Thyroid gland (tissue), 4 donors: ENCODE results near the gene MRRF. TPM values are rescaled to one million over a fixed set of nuclear protein-coding genes. Genes with fewer than 3 reads are reported as not detected.
"Not testable (repeated sequence)": the region's sequence is repeated elsewhere in the genome, so short reads cannot be mapped to it uniquely, and the experiment has no call there.

Experiments used
- DNase-seq, 2 donors: peaks; one replicate each; pipeline ENCODE4 v3.0.0-alpha.2; 2019
- H3K27ac ChIP-seq, 3 donors: fragments of 200-600 bp; sonication (generic); 1 replicate in 2 of 3; 2 replicates in 1 of 3; pipeline ENCODE4 v1.5.1; 2016 to 2019; ENCODE audit warnings: mild to moderate bottlenecking in 1 of 3, moderate library complexity in 1 of 3
- H3K27me3 ChIP-seq: fragments of 200-600 bp; sonication (generic); one replicate; pipeline ENCODE4 v1.5.1; 2019
- H3K36me3 ChIP-seq, 2 donors: fragments of 200-600 bp; sonication (generic); one replicate each; pipeline ENCODE4 v1.5.1; 2016 to 2019
- H3K4me1 ChIP-seq, 2 donors: fragments of 200-600 bp; sonication (generic); one replicate each; pipeline ENCODE4 v1.5.1; 2017 to 2019
- H3K4me3 ChIP-seq, 3 donors: fragments of 200-600 bp; sonication (generic); replicated peaks in 1 of 3; 1 replicate in 2 of 3; 2 replicates in 1 of 3; pipeline ENCODE4 v1.5.1; 2016; ENCODE audit warnings: mild to moderate bottlenecking in 1 of 3
- H3K9me3 ChIP-seq: fragments of 200-600 bp; sonication (generic); one replicate; pipeline ENCODE4 v1.5.1; 2017
- CTCF ChIP-seq, 6 experiments: fragments of 200-600 bp in 3 of 6; fragments of 450-650 bp in 3 of 6; sonication (generic) in 3 of 6; IDR thresholded peaks; one replicate each; pipeline ENCODE4 v1.5.1; 2016 to 2019; ENCODE audit warnings: antibody characterized with exemption in 6 of 6, mild to moderate bottlenecking in 2 of 6, inconsistent platforms in 1 of 6, moderate library complexity in 1 of 6
- POLR2A ChIP-seq, 2 donors: fragments of 450-650 bp; IDR thresholded peaks; one replicate each; pipeline ENCODE4 v1.6.1; 2017; ENCODE audit warnings: antibody characterized with exemption in 2 of 2, mild to moderate bottlenecking in 2 of 2, moderate library complexity in 1 of 2
- whole genome bisulfite sequencing, 2 donors: methylation state at CpG; one replicate each; pipeline ENCODE4 v1.1.5; 2017; 5-methylcytosine and 5-hydroxymethylcytosine counted together
- intact Hi-C: fragments of 100-400 bp; cut with DNase I; formaldehyde crosslinking; loops from one replicate; pipeline ENCODE4 v1.15.1; 2023
- total RNA-seq, 4 donors: library from RNA; depleted of rRNA; stranded (reverse); fragments of >200 nt; gene quantifications; one replicate each; pipeline ENCODE4 v1.2.3, GENCODE V29; 2016

The MRRF gene
- total RNA-seq, 4 donors from 2014 or later: 40.9 to 56.0 (median 52.0) TPM

- Histone ChIP-seq H3K4me3 (no peak overlapping the region), H3K27me3 (no peaks in the 10 kb centered on the region), H3K4me1 (no peaks in the 10 kb centered on the region), H3K36me3 (no peaks in the 10 kb centered on the region), H3K27ac (no peak overlapping the region), H3K9me3 (no peaks in the 10 kb centered on the region)
- TF ChIP-seq POLR2A (IDR thresholded peaks at IDR 0.05) (no peak), CTCF (IDR thresholded peaks at IDR 0.05) (peak in 1 of 6 experiments; percentile 6)
- intact Hi-C loops: no loop called here
- 26 to 40% methylated on average over 2 of the region's 2 CpGs for WGBS, 2 donors
- no peak for DNase-seq
These were observed 91.9 kb downstream of the MRRF start for GRCh38 chr9:122356627-122357026.

GRCh38 chr9:122360891-122361290 is 96.2 kb downstream of the MRRF start:
- Histone ChIP-seq H3K9me3 (no peaks in the 10 kb centered on the region), H3K4me1 (peaks cover 0 to 4% of the 10 kb centered on the region in 2 donors), H3K4me3 (no peak overlapping the region), H3K27me3 (no peaks in the 10 kb centered on the region), H3K36me3 (no peaks in the 10 kb centered on the region), H3K27ac (no peak overlapping the region)
- intact Hi-C loops: no loop called here
- DNase-seq: no peak
- WGBS, 2 donors: 86 to 88% methylated on average over 8 of the region's 8 CpGs
- TF ChIP-seq POLR2A (IDR thresholded peaks at IDR 0.05): no peak
- no peak for TF ChIP-seq CTCF (IDR thresholded peaks at IDR 0.05)

GRCh38 chr9:122363131-122363530 is 98.4 kb downstream of the MRRF start:
- H3K36me3 ChIP-seq, H3K9me3 ChIP-seq, DNase-seq, H3K27me3 ChIP-seq, H3K4me3 ChIP-seq, H3K4me1 ChIP-seq, H3K27ac ChIP-seq, intact Hi-C loops: not testable (repeated sequence)
- 90 to 96% methylated on average over 12 of the region's 12 CpGs for WGBS, 2 donors

- no peak overlapping the region for H3K27ac ChIP-seq
- H3K4me3 ChIP-seq: no peak overlapping the region
- intact Hi-C loops: no loop called here
- peaks cover 0 to 8% of the 10 kb centered on the region in 2 donors for H3K4me1 ChIP-seq
- H3K36me3 ChIP-seq: no peaks in the 10 kb centered on the region
- no peak for TF ChIP-seq CTCF (IDR thresholded peaks at IDR 0.05)
- WGBS, 2 donors: 89 to 90% methylated on average over 10 of the region's 10 CpGs
- no peaks in the 10 kb centered on the region for H3K9me3 ChIP-seq
- no peaks in the 10 kb centered on the region for H3K27me3 ChIP-seq
- DNase-seq: no peak
These were observed 99.6 kb downstream of the MRRF start for GRCh38 chr9:122364117-122364782.

- no peaks in the 10 kb centered on the region for H3K9me3 ChIP-seq
- no peaks in the 10 kb centered on the region for H3K27me3 ChIP-seq
- H3K4me1 ChIP-seq: peaks cover 0 to 8% of the 10 kb centered on the region in 2 donors
- TF ChIP-seq POLR2A (IDR thresholded peaks at IDR 0.05): no peak
- no peak for TF ChIP-seq CTCF (IDR thresholded peaks at IDR 0.05)
- H3K27ac ChIP-seq: no peak overlapping the region
- DNase-seq: peak; percentile 11 to 14
- H3K36me3 ChIP-seq: no peaks in the 10 kb centered on the region
- 68 to 75% methylated on average over 10 of the region's 10 CpGs for WGBS, 2 donors
- no peak overlapping the region for H3K4me3 ChIP-seq
- intact Hi-C loops: no loop called here
These were observed 100.1 kb downstream of the MRRF start for GRCh38 chr9:122364783-122365150.
